Testis (tissue), 3 donors: ENCODE data around the gene HIP1. TPM values are rescaled to one million over a fixed set of nuclear protein-coding genes. Genes with fewer than 3 reads are reported as not detected.

ENCODE experiments used
- DNase-seq: peaks from one replicate; pipeline ENCODE4 v3.0.0-alpha.2; 2019
- H3K27ac ChIP-seq, 2 donors: fragments of 200-600 bp; sonication (generic); one replicate each; pipeline ENCODE4 v1.5.1; 2019
- H3K27me3 ChIP-seq: fragments of 200-600 bp; sonication (generic); one replicate; pipeline ENCODE4 v1.5.1; 2019
- H3K36me3 ChIP-seq: fragments of 200-600 bp; sonication (generic); one replicate; pipeline ENCODE4 v1.5.1; 2017; ENCODE audit warnings: low read depth; ENCODE audit errors: missing control alignments
- H3K4me1 ChIP-seq: fragments of 200-600 bp; sonication (generic); one replicate; pipeline ENCODE4 v1.5.1; 2019
- H3K4me3 ChIP-seq, 2 donors: fragments of 200-600 bp; sonication (generic); one replicate each; pipeline ENCODE4 v1.5.1; 2017 to 2019
- H3K9me3 ChIP-seq: fragments of 200-600 bp; sonication (generic); one replicate; pipeline ENCODE4 v1.5.1; 2017
- POLR2A ChIP-seq: fragments of 450-650 bp; IDR thresholded peaks from one replicate; pipeline ENCODE4 v1.6.1; 2017; ENCODE audit warnings: antibody characterized with exemption, mild to moderate bottlenecking, moderate library complexity
- whole genome bisulfite sequencing, 2 donors: methylation state at CpG; one replicate each; pipeline ENCODE4 v1.1.5; 2018; 5-methylcytosine and 5-hydroxymethylcytosine counted together
- intact Hi-C: fragments of 100-400 bp; cut with DNase I; formaldehyde crosslinking; loops from one replicate; pipeline ENCODE4 v1.15.1; 2023; ENCODE audit warnings: low total_unique reads
- polyA plus RNA-seq: library from polyadenylated mRNA; stranded (reverse); fragments of 350-450 nt; fragmentation: Illumina TruSeq; extraction: RNeasy Lipid Tissue Mini Kit (QIAGEN cat#74804); gene quantifications from one replicate; pipeline ENCODE4 v1.2.3, GENCODE V29; 2014; ENCODE audit warnings: low read depth, low replicate concordance; ENCODE audit not compliant: insufficient read depth
- total RNA-seq, 2 donors: library from RNA; depleted of rRNA; stranded (reverse); fragments of >200 nt; gene quantifications; one replicate each; pipeline ENCODE4 v1.2.3, GENCODE V29; 2016
- TF ChIP-seq, protein P1 (sequence below), 3 experiments: fragments of 450-650 bp in 2 of 3; fragments of 200-600 bp in 1 of 3; sonication (generic) in 1 of 3; IDR thresholded peaks; one replicate each; pipeline ENCODE4 v1.5.1; 2016 to 2019; ENCODE audit warnings: antibody characterized with exemption in 3 of 3, mild to moderate bottlenecking in 2 of 3, moderate library complexity in 1 of 3

Gene HIP1
- total and polyA plus RNA-seq, 3 donors from 2014 or later = 43.5 to 85.4 (median 68.0) TPM

DNA sequence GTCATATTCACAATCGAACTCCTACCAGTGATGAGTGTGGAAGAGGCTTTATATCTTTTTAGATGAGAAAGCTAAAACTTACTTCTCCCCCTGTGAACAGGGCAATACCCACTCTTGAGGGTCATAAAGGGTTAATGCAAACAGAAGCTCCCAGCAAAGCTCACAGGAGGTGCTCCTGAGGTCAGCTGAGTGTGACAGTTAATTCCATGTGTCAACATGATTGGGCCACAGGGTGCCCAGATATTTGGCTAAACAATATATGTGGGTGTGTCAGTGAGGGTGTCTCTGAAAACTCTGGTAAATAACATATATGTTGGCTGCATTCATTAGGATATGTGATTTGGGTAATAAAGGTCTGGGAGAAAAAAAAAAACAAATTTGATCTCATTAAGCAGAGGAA, 86.0 kb downstream of the HIP1 start:
- peaks cover 13% of the 10 kb centered on the region for H3K4me1 ChIP-seq
- no peaks in the 10 kb centered on the region for H3K27me3 ChIP-seq
- no peak overlapping the region for H3K4me3 ChIP-seq
- TF ChIP-seq POLR2A = no peak
- TF ChIP-seq, protein P1, sequence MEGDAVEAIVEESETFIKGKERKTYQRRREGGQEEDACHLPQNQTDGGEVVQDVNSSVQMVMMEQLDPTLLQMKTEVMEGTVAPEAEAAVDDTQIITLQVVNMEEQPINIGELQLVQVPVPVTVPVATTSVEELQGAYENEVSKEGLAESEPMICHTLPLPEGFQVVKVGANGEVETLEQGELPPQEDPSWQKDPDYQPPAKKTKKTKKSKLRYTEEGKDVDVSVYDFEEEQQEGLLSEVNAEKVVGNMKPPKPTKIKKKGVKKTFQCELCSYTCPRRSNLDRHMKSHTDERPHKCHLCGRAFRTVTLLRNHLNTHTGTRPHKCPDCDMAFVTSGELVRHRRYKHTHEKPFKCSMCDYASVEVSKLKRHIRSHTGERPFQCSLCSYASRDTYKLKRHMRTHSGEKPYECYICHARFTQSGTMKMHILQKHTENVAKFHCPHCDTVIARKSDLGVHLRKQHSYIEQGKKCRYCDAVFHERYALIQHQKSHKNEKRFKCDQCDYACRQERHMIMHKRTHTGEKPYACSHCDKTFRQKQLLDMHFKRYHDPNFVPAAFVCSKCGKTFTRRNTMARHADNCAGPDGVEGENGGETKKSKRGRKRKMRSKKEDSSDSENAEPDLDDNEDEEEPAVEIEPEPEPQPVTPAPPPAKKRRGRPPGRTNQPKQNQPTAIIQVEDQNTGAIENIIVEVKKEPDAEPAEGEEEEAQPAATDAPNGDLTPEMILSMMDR (IDR thresholded peaks at IDR 0.05) = no peak
- 96 to 100% methylated on average over 1 of the region's 1 CpG for WGBS, 2 donors
- intact Hi-C loops = no loop called here
- no peak overlapping the region for H3K27ac ChIP-seq
- DNase-seq = no peak
- no peaks in the 10 kb centered on the region for H3K36me3 ChIP-seq
- H3K9me3 ChIP-seq = no peaks in the 10 kb centered on the region

DNA sequence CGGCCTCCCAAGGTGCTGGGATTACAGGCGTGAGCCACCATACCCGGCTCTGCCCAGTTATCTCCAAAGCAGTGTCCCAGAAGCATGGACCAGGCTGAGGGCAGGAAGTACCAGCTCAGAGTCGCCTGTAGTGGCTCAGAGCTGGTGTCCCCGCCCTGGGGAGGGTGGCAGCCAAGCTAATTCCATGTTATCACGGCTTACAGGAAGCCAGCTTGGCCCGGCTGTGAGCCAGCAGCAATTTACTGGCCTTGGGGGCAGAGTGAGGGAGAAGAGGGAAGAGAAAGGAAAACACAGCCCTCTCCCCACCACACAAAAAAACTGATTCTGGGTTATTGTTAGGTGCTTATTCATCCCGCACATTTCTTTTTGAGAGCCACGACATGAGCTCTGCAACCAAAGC, 88.1 kb downstream of the HIP1 start:
- TF ChIP-seq POLR2A = no peak
- TF ChIP-seq, protein P1 (IDR thresholded peaks at IDR 0.05) = no peak
- Histone ChIP-seq H3K27ac (no peak overlapping the region), H3K36me3 (no peaks in the 10 kb centered on the region), H3K9me3 (no peaks in the 10 kb centered on the region), H3K4me1 (peaks cover 5% of the 10 kb centered on the region), H3K27me3 (no peaks in the 10 kb centered on the region), H3K4me3 (no peak overlapping the region)
- DNase-seq = no peak
- 55 to 83% methylated on average over 3 to 9 of the region's 9 CpGs for WGBS, 2 donors
- intact Hi-C loops = no loop called here

DNA sequence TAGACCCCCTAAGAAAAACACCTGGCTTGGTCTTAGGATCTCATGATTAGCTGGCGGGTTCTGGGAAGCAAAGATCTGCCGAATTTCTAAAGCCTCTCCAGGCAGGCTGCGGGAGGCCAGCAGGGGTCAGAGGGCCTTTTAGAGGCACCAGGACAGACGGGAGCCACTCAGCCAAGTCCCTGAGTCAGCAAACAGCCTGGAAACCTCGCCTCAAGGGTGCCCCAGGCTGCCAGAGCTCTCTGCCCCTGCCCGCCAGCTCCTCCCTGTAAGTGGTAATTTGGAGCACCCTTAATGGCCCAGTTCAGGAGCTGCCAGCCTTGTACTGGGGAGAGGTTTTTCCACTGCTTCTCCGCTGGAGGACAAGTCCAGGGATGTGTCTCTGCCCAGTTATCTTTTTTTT, 88.7 kb downstream of the HIP1 start:
- 70 to 88% methylated on average over 4 to 7 of the region's 7 CpGs for WGBS, 2 donors
- Histone ChIP-seq H3K27me3 (no peaks in the 10 kb centered on the region), H3K4me1 (peaks cover 5% of the 10 kb centered on the region), H3K36me3 (no peaks in the 10 kb centered on the region), H3K4me3 (no peak overlapping the region), H3K9me3 (no peaks in the 10 kb centered on the region), H3K27ac (peak overlapping the region in 1 of 2 donors; percentile 33)
- DNase-seq = no peak
- intact Hi-C loops = no loop called here
- TF ChIP-seq, protein P1 (IDR thresholded peaks at IDR 0.05) = no peak
- no peak for TF ChIP-seq POLR2A

DNA sequence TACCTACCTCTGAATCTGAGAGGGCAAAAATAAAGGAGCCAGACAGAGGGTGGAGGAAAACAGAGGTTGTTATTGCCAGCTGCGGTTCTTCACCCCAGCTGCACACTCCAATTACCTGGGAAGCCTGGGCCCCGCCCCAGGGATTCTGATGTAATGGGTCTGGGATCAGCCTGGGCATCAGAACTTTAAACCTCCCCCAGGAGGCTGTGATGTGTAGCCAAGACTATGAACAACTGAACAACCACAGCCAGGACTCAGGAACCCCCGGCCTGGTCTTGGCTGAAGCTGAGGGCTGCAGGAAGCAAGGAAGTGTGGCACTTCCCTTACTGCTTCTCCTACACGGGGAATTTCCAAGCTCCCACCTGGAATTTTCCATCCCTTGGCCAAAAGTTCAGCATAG, 89.3 kb downstream of the HIP1 start:
- Histone ChIP-seq H3K27me3 (no peaks in the 10 kb centered on the region), H3K36me3 (no peaks in the 10 kb centered on the region), H3K9me3 (no peaks in the 10 kb centered on the region), H3K4me1 (peaks cover 5% of the 10 kb centered on the region), H3K4me3 (no peak overlapping the region), H3K27ac (no peak overlapping the region)
- no peak for DNase-seq
- intact Hi-C loops = no loop called here
- WGBS, 2 donors = 48 to 68% methylated on average over 3 to 4 of the region's 4 CpGs
- no peak for TF ChIP-seq POLR2A
- TF ChIP-seq, protein P1 (IDR thresholded peaks at IDR 0.05) = no peak

DNA sequence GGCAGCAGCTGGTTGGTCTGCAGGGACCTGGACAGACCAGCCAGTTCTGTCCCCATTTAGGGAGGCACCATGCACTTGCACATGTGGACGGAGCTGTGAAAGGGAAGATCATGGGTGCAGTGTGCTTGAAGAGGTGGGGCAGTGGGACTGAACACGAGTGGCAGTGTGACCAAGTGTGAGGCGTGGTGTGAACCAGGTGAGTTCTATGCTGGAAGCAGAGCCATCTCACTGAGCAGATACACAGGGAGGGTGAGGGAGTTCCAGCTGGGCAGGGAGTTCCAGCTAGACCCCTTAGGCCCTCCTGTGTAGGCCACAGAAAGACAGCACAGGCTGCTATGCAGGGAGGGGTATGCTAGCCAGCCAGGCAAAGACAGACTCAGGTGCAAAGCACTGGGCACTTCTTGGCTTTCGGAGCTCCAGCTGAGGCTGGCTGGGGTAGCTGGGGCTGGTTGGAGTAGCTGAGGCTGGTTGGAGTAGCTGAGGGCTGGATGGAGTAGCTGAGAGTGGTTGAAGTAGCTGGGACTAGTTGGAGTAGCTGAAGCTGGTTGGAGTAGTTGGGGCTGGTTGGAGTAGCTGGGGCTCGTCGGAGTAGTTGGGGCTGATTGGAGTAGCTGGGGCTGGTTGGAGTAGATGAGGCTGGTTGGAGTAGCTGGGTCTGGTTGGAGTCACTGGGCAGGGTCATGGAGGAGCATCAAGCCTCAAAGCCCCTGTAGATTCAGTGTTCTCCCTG, 90.9 kb downstream of the HIP1 start:
- Histone ChIP-seq H3K4me3 (no peak overlapping the region), H3K27me3 (no peaks in the 10 kb centered on the region), H3K36me3 (no peaks in the 10 kb centered on the region), H3K27ac (no peak overlapping the region), H3K4me1 (peaks cover 5% of the 10 kb centered on the region), H3K9me3 (no peaks in the 10 kb centered on the region)
- WGBS, 2 donors = 95 to 98% methylated on average over 6 of the region's 6 CpGs
- DNase-seq = no peak
- no peak for TF ChIP-seq POLR2A
- TF ChIP-seq, protein P1 (IDR thresholded peaks at IDR 0.05) = no peak
- intact Hi-C loops = no loop called here
